ENCODE data around the gene ZHX3. TPM values are rescaled to one million over a fixed set of nuclear protein-coding genes. Genes with fewer than 3 reads are reported as not detected.

The ZHX3 gene
- polyA plus RNA-seq, 2 donors: 6.6 to 9.6 TPM

DNA sequence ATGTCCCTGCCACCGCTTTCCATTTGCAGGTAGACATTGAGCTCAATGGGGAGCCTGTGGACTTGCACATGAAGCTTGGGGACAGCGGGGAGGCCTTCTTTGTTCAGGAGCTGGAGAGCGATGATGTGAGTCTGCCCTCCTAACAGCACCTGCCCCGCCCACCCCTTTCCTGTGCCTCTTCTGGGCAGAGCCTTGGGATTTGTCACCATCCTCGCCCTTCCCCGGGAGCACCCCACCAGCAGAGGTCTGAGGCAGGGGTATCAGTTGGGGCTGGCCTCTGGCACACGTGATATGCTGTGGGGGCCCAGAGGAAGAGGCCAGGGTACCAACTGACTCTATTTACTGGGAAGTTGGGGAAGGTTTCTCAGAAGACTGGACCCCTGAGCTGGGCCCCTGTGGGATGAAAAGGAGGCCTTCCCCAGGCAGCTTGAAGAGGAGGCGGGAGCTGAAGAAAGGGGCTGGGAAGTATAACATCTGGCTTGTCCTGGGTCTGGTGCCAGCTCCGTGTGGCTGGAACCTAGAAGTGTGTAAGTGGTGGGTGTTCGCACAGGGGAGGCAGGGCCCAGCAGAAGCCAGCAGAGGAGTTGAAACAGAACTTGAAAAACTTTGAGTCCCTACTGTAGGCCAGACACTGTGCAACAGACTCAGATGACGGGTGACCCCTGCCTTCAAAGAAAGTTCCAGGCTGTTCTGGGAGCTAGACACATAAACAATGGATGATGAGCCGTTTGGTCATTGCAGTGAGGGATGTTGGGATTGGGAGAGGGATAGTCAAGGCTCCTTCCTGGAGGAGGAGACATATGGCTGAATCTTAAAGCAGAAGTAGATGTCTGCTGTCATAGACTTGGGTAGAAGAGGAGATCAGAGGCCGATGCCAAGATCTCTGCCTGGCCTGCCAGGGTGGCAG, 30.2 kb upstream of the ZHX3 start:
- Histone ChIP-seq H3K27ac (ENCODE audit: low read depth in 2 of 2, low read length in 1 of 2) (no peak overlapping the region), H3K27me3 (ENCODE audit: control insufficient read depth in 1 of 2, insufficient read depth in 2 of 2, low read length in 2 of 2) (no peaks in the 10 kb centered on the region), H3K9me3 (ENCODE audit: control insufficient read depth in 2 of 2, insufficient read depth in 1 of 2, low read depth in 1 of 2, low read length in 1 of 2) (no peaks in the 10 kb centered on the region), H3K4me3 (ENCODE audit: low read depth in 1 of 2, low read length in 2 of 2) (no peak overlapping the region), H3K4me1 (ENCODE audit: control insufficient read depth in 2 of 2, insufficient read depth in 2 of 2, low read length in 1 of 2) (peaks cover 0 to 14% of the 10 kb centered on the region in 2 donors), H3K36me3 (ENCODE audit: control insufficient read depth in 2 of 2, insufficient read depth in 2 of 2, low read length in 1 of 2) (peaks cover 7 to 34% of the 10 kb centered on the region in 2 donors)
- WGBS, 2 donors: 83 to 87% methylated on average over 13 of the region's 13 CpGs

DNA sequence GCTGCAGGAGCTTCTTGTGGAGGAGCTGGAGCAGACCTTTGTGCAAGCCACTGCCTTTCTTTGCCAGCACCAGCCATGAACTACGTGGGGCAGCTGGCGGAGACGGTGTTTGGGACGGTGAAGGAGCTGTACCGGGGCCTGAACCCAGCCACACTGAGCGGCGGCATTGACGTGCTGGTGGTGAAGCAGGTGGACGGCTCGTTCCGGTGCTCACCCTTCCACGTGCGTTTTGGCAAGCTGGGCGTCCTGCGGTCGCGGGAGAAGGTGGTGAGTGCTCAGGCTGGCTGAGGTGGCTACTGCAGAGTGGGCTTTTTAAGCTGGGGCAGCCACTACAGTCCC, 28.2 kb upstream of the ZHX3 start:
- no peaks in the 10 kb centered on the region for H3K27me3 ChIP-seq (ENCODE audit: control insufficient read depth in 1 of 2, insufficient read depth in 2 of 2, low read length in 2 of 2)
- H3K27ac ChIP-seq (ENCODE audit: low read depth in 2 of 2, low read length in 1 of 2): peak overlapping the region in 1 of 2 donors; percentile 14
- H3K9me3 ChIP-seq (ENCODE audit: control insufficient read depth in 2 of 2, insufficient read depth in 1 of 2, low read depth in 1 of 2, low read length in 1 of 2): no peaks in the 10 kb centered on the region
- WGBS, 2 donors: 92 to 93% methylated on average over 17 of the region's 17 CpGs
- H3K36me3 ChIP-seq (ENCODE audit: control insufficient read depth in 2 of 2, insufficient read depth in 2 of 2, low read length in 1 of 2): peaks cover 7 to 27% of the 10 kb centered on the region in 2 donors
- H3K4me3 ChIP-seq (ENCODE audit: low read depth in 1 of 2, low read length in 2 of 2): no peak overlapping the region
- H3K4me1 ChIP-seq (ENCODE audit: control insufficient read depth in 2 of 2, insufficient read depth in 2 of 2, low read length in 1 of 2): peaks cover 0 to 14% of the 10 kb centered on the region in 2 donors

DNA sequence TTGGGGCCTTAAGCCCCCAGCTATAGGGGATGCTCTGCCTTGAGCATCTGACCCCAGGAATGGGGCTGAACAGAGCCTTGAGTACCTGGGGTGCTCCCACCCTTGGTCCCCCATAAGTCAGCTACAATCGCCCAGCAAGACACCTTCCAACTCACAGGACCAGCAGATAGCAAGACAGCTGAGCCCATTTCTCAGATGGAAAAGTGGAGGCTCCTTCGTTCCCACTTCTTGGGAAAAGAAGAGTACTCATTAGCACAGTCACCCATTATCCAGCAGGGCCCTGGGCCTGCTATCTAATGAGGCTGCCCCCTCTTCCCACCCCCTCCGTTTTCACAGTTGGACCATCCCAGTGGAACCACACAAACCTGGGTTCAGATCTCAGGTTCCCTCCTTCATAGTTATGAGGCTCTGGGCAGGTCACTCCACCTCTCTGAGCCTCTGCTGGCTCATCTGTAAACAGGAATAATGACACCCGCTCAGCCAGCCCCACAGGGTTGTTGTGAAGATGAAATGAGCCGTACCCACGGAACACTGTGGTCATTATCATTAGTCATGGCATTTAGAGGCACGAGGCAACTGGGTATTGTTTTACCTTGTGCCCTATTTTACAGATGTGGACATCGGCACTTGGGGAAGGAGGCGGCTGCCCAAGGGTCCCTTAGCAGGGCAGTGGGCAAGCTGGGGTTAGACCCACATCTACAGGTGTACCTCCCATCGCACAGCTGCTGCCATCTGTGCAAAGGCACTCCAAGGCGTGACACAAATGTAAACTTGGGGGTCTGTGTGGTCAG, 27.6 kb upstream of the ZHX3 start:
- 78 to 79% methylated on average over 11 of the region's 11 CpGs for WGBS, 2 donors
- Histone ChIP-seq H3K9me3 (ENCODE audit: control insufficient read depth in 2 of 2, insufficient read depth in 1 of 2, low read depth in 1 of 2, low read length in 1 of 2) (no peaks in the 10 kb centered on the region), H3K4me3 (ENCODE audit: low read depth in 1 of 2, low read length in 2 of 2) (no peak overlapping the region), H3K27me3 (ENCODE audit: control insufficient read depth in 1 of 2, insufficient read depth in 2 of 2, low read length in 2 of 2) (no peaks in the 10 kb centered on the region), H3K27ac (ENCODE audit: low read depth in 2 of 2, low read length in 1 of 2) (peak overlapping the region; percentile 35 to 85), H3K4me1 (ENCODE audit: control insufficient read depth in 2 of 2, insufficient read depth in 2 of 2, low read length in 1 of 2) (peaks cover 0 to 14% of the 10 kb centered on the region in 2 donors), H3K36me3 (ENCODE audit: control insufficient read depth in 2 of 2, insufficient read depth in 2 of 2, low read length in 1 of 2) (peaks cover 7 to 22% of the 10 kb centered on the region in 2 donors)

DNA sequence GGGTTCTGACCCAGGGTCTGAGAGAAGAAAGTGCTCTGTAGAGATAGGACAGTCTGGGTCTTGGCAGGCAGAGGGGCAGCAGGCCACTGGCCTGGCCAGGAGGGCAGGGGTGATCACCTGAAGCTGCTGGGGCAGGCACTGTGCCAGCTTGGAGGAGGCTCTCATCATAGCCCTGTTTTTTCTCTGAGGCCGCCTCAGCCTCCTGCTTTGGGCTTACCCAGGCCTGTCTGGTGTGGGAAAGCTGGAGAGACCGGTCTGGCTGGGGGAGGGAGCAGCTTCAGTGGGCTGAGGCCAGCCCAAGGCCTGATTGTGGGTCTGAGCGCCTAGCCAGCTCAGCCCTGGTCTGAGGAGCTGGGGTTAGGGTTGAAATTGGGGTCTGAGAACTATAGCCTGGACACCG, 26.9 kb upstream of the ZHX3 start:
- H3K9me3 ChIP-seq (ENCODE audit: control insufficient read depth in 2 of 2, insufficient read depth in 1 of 2, low read depth in 1 of 2, low read length in 1 of 2): no peaks in the 10 kb centered on the region
- no peaks in the 10 kb centered on the region for H3K27me3 ChIP-seq (ENCODE audit: control insufficient read depth in 1 of 2, insufficient read depth in 2 of 2, low read length in 2 of 2)
- WGBS, 2 donors: 71 to 80% methylated on average over 4 of the region's 4 CpGs
- no peak overlapping the region for H3K4me3 ChIP-seq (ENCODE audit: low read depth in 1 of 2, low read length in 2 of 2)
- peaks cover 7 to 18% of the 10 kb centered on the region in 2 donors for H3K36me3 ChIP-seq (ENCODE audit: control insufficient read depth in 2 of 2, insufficient read depth in 2 of 2, low read length in 1 of 2)
- peak overlapping the region; percentile 35 to 85 for H3K27ac ChIP-seq (ENCODE audit: low read depth in 2 of 2, low read length in 1 of 2)
- peaks cover 0 to 14% of the 10 kb centered on the region in 2 donors for H3K4me1 ChIP-seq (ENCODE audit: control insufficient read depth in 2 of 2, insufficient read depth in 2 of 2, low read length in 1 of 2)

DNA sequence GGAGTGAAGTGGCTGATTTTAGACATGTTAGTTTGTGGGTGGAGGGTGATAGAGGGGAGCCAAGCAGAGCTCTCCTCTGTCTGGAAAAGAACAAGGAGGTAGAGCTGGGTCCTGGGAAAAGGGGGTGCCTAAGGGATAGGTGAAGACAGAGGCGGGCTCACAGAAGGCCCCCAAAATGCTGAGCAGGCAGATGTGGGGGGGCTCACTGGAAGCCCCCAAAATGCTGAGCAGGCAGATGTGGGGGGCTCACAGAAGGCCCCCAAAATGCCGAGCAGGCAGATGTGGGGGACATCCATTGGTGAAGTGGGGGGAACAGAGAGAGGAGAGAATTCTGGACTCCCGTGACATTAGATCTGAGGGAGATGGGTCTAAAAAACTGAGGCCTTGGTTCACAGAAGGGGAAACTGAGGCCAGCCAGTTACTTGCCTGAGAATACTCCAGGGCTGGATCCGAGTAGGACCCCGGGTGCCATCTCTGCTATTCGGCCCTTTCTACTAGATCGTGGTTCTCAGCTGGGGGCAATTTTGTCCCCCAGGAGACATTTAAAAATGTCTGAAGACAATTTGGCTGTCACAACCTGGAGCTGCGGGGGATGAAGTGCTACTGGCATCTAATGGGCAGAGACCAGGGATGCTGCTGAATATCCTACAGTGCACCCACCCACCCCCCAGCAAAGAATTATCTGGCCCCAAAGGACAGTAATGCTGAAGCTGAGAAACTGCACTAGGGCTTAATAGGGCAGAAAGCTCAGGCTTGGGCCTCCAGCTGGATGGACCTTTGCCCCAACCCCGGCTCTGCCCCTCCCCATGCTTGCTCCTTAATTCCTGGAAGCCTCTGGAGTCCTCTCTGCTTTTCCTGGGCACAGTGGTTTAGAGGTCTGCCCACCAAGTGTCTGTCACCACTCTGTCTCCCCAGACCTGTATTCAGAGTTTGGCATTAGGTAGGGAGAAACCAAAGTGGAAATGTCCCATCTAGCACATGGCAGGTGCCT, 25.2 kb upstream of the ZHX3 start:
- Histone ChIP-seq H3K27me3 (ENCODE audit: control insufficient read depth in 1 of 2, insufficient read depth in 2 of 2, low read length in 2 of 2) (no peaks in the 10 kb centered on the region), H3K27ac (ENCODE audit: low read depth in 2 of 2, low read length in 1 of 2) (peak overlapping the region in 1 of 2 donors; percentile 50), H3K4me1 (ENCODE audit: control insufficient read depth in 2 of 2, insufficient read depth in 2 of 2, low read length in 1 of 2) (peaks cover 0 to 14% of the 10 kb centered on the region in 2 donors), H3K9me3 (ENCODE audit: control insufficient read depth in 2 of 2, insufficient read depth in 1 of 2, low read depth in 1 of 2, low read length in 1 of 2) (no peaks in the 10 kb centered on the region), H3K36me3 (ENCODE audit: control insufficient read depth in 2 of 2, insufficient read depth in 2 of 2, low read length in 1 of 2) (peaks cover 3 to 9% of the 10 kb centered on the region in 2 donors), H3K4me3 (ENCODE audit: low read depth in 1 of 2, low read length in 2 of 2) (no peak overlapping the region)
- 92% methylated on average over 9 of the region's 9 CpGs for WGBS, 2 donors

DNA sequence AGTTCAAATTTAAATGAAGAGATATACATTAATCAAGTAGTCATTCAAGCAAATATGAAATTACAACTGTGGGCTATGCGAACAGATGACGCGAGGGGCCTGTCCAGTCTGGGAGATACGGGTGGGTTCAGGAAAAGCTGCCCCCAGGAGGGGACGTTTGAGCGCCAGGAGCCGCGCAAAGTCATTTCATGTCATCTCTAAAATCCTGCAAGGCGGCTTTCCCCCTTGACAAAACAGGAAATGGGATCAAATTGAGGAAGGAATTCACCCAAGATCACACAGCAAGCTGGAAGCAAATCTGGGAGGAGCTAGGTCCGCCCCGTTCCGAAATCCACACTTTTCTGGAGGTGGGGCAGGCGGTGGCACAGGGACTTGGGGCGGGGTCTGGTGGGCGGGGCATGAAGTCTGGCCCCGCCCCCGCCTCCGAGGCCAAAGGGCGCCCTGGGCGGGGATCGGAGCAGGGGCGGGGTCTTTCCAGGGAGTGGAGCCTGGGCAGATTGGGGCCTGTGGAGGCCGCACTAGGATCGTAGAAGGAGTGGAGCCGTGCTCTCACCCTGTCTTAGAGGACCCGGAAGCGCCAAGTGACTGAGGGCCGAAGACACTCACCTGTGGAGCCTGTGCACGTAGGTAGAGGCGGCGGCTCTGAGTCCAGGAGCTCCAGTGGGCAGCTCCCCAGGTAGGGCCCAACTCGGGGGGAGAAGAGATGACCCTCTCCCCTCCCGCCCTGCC, 23.0 kb upstream of the ZHX3 start, which contains the start of gene LPIN3:
LPIN3 (plus strand) TSS at position 495 of the 729 bp plus-strand sequence. CDS start 4,983 bp downstream, outside the sequence.
- Histone ChIP-seq H3K4me3 (ENCODE audit: low read depth in 1 of 2, low read length in 2 of 2) (peak within 1 kb of the TSS; percentile 54 to 57), H3K36me3 (ENCODE audit: control insufficient read depth in 2 of 2, insufficient read depth in 2 of 2, low read length in 1 of 2) (peaks cover 0 to under 1% of the 10 kb centered on the region in 2 donors), H3K27ac (ENCODE audit: low read depth in 2 of 2, low read length in 1 of 2) (peak within 1 kb of the TSS; percentile 95), H3K9me3 (ENCODE audit: control insufficient read depth in 2 of 2, insufficient read depth in 1 of 2, low read depth in 1 of 2, low read length in 1 of 2) (no peaks in the 10 kb centered on the region), H3K4me1 (ENCODE audit: control insufficient read depth in 2 of 2, insufficient read depth in 2 of 2, low read length in 1 of 2) (peaks cover 0 to 11% of the 10 kb centered on the region in 2 donors), H3K27me3 (ENCODE audit: control insufficient read depth in 1 of 2, insufficient read depth in 2 of 2, low read length in 2 of 2) (no peaks in the 10 kb centered on the region)
- WGBS, 2 donors: 8 to 10% methylated on average over 32 to 33 of the region's 33 CpGs

DNA sequence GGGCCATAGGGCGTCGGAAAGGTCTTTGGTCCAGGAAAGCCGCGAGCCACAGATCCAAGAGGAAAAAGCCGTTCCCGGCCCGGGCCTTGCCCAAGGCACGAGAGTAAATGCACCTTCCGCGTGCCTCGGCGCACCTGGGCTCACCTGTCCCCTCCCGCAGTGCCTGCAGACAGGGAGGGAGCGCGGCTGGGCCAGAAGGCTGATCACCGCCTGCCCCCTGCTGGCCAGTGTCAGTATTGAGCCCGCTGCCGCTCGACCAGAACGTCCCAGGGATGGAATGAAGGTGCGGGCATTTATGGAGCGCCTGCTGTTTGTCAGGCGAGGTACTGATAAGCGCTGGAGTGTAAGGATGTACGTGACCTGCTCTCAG, 22.4 kb upstream of the ZHX3 start:
- Histone ChIP-seq H3K4me1 (ENCODE audit: control insufficient read depth in 2 of 2, insufficient read depth in 2 of 2, low read length in 1 of 2) (peaks cover 0 to 9% of the 10 kb centered on the region in 2 donors), H3K36me3 (ENCODE audit: control insufficient read depth in 2 of 2, insufficient read depth in 2 of 2, low read length in 1 of 2) (no peaks in the 10 kb centered on the region), H3K4me3 (ENCODE audit: low read depth in 1 of 2, low read length in 2 of 2) (peak overlapping the region; percentile 19 to 38), H3K27me3 (ENCODE audit: control insufficient read depth in 1 of 2, insufficient read depth in 2 of 2, low read length in 2 of 2) (no peaks in the 10 kb centered on the region), H3K27ac (ENCODE audit: low read depth in 2 of 2, low read length in 1 of 2) (peak overlapping the region; percentile 95), H3K9me3 (ENCODE audit: control insufficient read depth in 2 of 2, insufficient read depth in 1 of 2, low read depth in 1 of 2, low read length in 1 of 2) (no peaks in the 10 kb centered on the region)
- WGBS, 2 donors: 3 to 4% methylated on average over 25 of the region's 25 CpGs

DNA sequence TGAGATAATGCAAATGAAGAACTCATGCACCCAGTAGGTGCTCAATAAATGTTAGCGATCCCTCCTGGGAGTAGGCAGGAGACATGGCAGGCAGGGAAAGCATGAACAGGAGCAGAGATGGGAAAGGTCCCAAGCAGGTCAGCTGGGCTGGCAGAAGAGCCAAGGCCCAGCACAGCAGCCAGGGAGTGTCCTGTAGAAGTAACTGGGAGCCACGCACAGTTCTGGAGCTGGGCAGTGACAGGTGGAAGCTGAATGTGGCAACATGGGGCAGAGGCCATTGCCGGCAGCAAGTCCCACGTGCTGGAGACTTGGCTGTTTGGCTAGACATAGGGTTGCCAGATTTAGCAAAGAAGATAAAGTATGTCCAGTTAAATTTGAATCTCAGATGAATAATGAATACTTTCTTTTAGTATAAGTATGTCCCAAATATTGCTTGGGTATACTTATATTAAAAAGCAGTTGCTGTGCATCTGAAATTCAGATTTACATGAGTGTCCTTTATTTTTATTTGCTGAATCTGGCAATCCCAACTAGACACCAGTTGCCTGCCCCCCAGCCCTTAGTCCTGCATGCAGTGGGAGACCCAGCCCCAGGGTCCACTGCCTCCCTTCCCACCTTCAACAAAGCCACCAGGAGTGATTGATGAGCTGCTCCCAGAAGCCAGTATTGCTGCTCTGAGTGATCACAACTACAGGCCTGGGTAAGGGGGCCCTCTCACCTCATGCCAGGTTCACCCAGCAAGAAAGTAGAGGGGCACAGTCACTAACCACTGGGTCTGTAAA, 19.4 kb upstream of the ZHX3 start:
- H3K27ac ChIP-seq (ENCODE audit: low read depth in 2 of 2, low read length in 1 of 2): no peak overlapping the region
- no peaks in the 10 kb centered on the region for H3K9me3 ChIP-seq (ENCODE audit: control insufficient read depth in 2 of 2, insufficient read depth in 1 of 2, low read depth in 1 of 2, low read length in 1 of 2)
- no peak overlapping the region for H3K4me3 ChIP-seq (ENCODE audit: low read depth in 1 of 2, low read length in 2 of 2)
- 90 to 96% methylated on average over 4 of the region's 4 CpGs for WGBS, 2 donors
- H3K36me3 ChIP-seq (ENCODE audit: control insufficient read depth in 2 of 2, insufficient read depth in 2 of 2, low read length in 1 of 2): no peaks in the 10 kb centered on the region
- H3K27me3 ChIP-seq (ENCODE audit: control insufficient read depth in 1 of 2, insufficient read depth in 2 of 2, low read length in 2 of 2): no peaks in the 10 kb centered on the region
- no peaks in the 10 kb centered on the region for H3K4me1 ChIP-seq (ENCODE audit: control insufficient read depth in 2 of 2, insufficient read depth in 2 of 2, low read length in 1 of 2)
